HFF-Myc (cell line): ENCODE measurements around the gene RYR3.
"Not testable (repeated sequence)": the region's sequence is repeated elsewhere in the genome, so short reads cannot be mapped to it uniquely, and the experiment has no call there.

ENCODE experiments used
- DNase-seq: peaks from one replicate; pipeline ENCODE4 v3.0.0-alpha.2; 2011; ENCODE audit warnings: low read depth; ENCODE audit errors: extremely low read depth
- H3K4me3 ChIP-seq: replicated peaks from 2 replicates; pipeline ENCODE4 v1.5.1; 2011; ENCODE audit warnings: low read depth, mild to moderate bottlenecking, control low read depth, low read length
- CTCF ChIP-seq: IDR thresholded peaks from 2 replicates; pipeline ENCODE4 v1.5.1; 2012; ENCODE audit warnings: mild to moderate bottlenecking, low read depth, low read length, control low read depth; ENCODE audit errors: missing control alignments

Gene RYR3

GRCh38 chr15:33801954-33802353 is 491.2 kb downstream of the RYR3 start:
- H3K4me3 ChIP-seq = no peak overlapping the region
- DNase-seq = no peak
- TF ChIP-seq CTCF = no peak

DNA sequence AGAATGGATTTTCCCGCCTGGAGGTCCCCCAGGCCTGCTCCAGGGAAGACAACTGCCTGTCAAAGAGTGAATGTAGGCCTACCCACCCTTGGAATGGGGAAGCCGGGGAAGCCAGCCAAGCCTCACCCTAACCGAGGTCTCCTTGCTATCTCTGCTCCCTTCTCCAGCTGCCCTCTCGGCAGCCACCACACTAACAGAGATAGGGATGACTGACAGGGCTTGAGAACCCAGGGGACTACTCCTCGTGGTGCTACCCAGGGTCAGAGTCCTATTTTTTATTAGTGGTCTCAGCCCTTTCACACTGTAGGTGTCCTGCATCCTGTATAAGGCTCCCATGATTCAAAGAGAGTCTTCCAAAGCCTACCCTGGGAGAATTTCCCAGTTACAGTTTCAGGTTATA is 496.9 kb downstream of the RYR3 start:
- DNase-seq = no peak
- H3K4me3 ChIP-seq = no peak overlapping the region
- no peak for TF ChIP-seq CTCF

DNA sequence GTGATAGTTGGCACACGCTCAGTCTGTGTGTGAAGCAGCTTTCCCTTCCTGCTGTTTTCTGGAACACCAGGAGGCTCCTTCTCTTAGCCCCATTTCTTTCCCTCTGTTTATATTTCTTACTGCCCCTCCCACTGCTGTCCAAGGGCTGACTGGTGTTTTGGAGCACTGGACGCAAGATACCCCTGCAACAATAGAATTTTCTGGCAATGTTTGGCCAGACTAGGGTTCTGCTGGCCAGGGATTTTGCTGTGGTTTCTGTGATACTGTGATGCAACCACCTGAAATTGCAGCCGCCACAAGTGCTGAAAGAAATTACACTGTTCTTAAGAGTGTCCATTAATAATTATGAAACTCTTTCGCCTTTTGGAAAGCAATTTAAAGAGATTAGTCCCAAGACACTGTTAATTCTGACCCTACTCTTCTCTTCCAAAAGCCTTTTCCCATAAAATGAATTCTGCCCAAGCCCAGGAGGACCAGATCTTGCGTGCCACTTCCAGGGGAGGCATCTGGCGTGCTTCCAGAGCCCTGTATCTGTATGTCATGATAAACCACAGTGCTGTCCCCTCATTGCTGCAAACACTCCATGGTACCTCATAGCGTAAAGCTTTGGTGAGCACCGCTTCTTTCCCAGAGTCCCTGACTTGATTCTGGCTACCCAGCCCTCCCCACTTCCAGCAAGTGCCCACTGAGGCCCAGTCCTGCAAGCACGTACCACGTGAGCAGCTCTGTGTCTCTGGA is 498.1 kb downstream of the RYR3 start:
- DNase-seq = no peak
- no peak overlapping the region for H3K4me3 ChIP-seq
- no peak for TF ChIP-seq CTCF

GRCh38 chr15:33810073-33810595 is 499.4 kb downstream of the RYR3 start:
- no peak overlapping the region for H3K4me3 ChIP-seq

DNA sequence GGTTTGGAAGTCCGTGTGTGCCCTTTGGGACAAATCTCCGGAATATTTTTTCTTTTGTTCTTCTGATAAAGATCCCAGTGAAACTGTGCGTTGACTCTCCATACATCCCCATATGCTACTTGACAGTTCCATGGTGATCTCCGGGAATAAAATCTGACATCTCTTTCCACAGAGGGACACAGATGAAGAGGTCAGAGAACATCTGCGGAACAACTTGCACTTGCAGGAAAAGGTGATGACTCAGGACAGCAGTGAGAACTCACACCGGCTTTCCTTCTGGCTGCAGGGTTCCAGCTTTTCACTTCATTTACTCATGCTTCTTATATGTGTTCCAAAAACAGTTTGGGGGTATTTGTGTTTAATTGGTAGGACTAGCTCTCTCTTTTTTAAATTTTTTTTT is 500.0 kb downstream of the RYR3 start:
- no peak for DNase-seq
- H3K4me3 ChIP-seq = no peak overlapping the region
- TF ChIP-seq CTCF = no peak

More at GRCh38 chr15:33810073-33810595, 499.4 kb downstream of the RYR3 start:
- DNase-seq = no peak
- no peak for TF ChIP-seq CTCF

GRCh38 chr15:33813891-33814290 is 503.1 kb downstream of the RYR3 start:
- no peak for DNase-seq
- no peak overlapping the region for H3K4me3 ChIP-seq
- no peak for TF ChIP-seq CTCF

GRCh38 chr15:33819499-33819898 is 508.7 kb downstream of the RYR3 start:
- DNase-seq, H3K4me3 ChIP-seq: not testable (repeated sequence)
